Pancreas (tissue), 10 donors: ENCODE measurements around the gene TRERF1. TPM values are rescaled to one million over a fixed set of nuclear protein-coding genes. Genes with fewer than 3 reads are reported as not detected.

Source experiments
- ATAC-seq, 4 donors: fragments of 200-7000 bp; cut with Tn5 transposase; one replicate each; pipeline versions ENCODE4 v1.8.0 to v1.9.1; 2020; ENCODE audit warnings: mild to moderate bottlenecking in 4 of 4, moderate library complexity in 4 of 4
- DNase-seq, 6 donors: peaks; one replicate each; pipeline ENCODE4 v3.0.0-alpha.2; 2020
- FAIRE-seq: peaks from 2 replicates; lab custom pipeline; 2012; peaks lifted over from hg19 to GRCh38; lab: Jason Lieb, UNC
- H3K27ac ChIP-seq, 4 donors: fragments of 200-600 bp; sonication (generic); 1 replicate in 3 of 4; 2 replicates in 1 of 4; pipeline versions ENCODE4 v1.5.0 to v1.8.0; 2020
- H3K27me3 ChIP-seq, 4 donors: fragments of 200-600 bp; one replicate each; pipeline ENCODE4 v1.8.0; 2021
- H3K36me3 ChIP-seq, 3 donors: fragments of 200-600 bp; sonication (generic) in 1 of 3; one replicate each; pipeline versions ENCODE4 v1.5.0 to v1.8.0; 2020 to 2021
- H3K4me1 ChIP-seq, 3 donors: fragments of 200-600 bp; one replicate each; pipeline ENCODE4 v1.8.0; 2021
- H3K4me3 ChIP-seq, 4 donors: fragments of 200-600 bp; sonication (generic) in 2 of 4; one replicate each; pipeline versions ENCODE4 v1.5.0 to v1.8.0; 2020 to 2021
- H3K9me3 ChIP-seq, 4 donors: fragments of 200-600 bp; one replicate each; pipeline ENCODE4 v1.8.0; 2021
- CTCF ChIP-seq, 4 donors: fragments of 200-600 bp; sonication (generic) in 3 of 4; IDR thresholded peaks; one replicate each; pipeline versions ENCODE4 v1.5.0 to v1.8.0; 2021; ENCODE audit warnings: antibody characterized with exemption in 4 of 4
- WGBS, 2 donors: extraction: QIAGEN DNeasy Blood & Tissue Kit; methylation state at CpG; one replicate each; pipeline ENCODE4 v1.1.7; 2013; 5-methylcytosine and 5-hydroxymethylcytosine counted together
- intact Hi-C, 3 donors: fragments of 100-400 bp; cut with DNase I; formaldehyde crosslinking; loops; one replicate each; pipeline versions ENCODE4 v1.11.1 to v1.14.2; 2022
- polyA plus RNA-seq, 2 donors: library from polyadenylated mRNA; stranded (reverse); fragments of 200-250 nt; gene quantifications; one replicate each; pipeline ENCODE4 v1.2.3, GENCODE V29; 2013
- total RNA-seq, 6 donors: library from RNA; stranded (reverse); fragmentation: NEBNext Ultra II Directional in 4 of 6; extraction: Animal tissue kit (Norgen Biotek cat#: 25700) in 4 of 6; gene quantifications; one replicate each; pipeline versions ENCODE4 v1.2.1 to v1.2.4, GENCODE V29; 2021 to 2023
- donor health status: healthy with polysubstance abuse.
- donor health status: DM: no; HTN: no; CAD: no; lungs with moderate emphysema.
- donor health status: DM: no; HTN: no; CAD: no.
- donor health status: control.
- donor health status: control.
- donor health status: Bipolar disorder and iron deficiency.
- donor health status: DM: yes; HTN: yes; CAD: no.
- donor health status: DM: no; HTN: no; CAD: no.
- donor health status: DM: no; HTN: no; CAD: no.
- donor health status: DM: yes; HTN: yes; CAD: no.

Gene TRERF1
- total and polyA plus RNA-seq, 8 donors: 0.94 to 2.5 (median 1.5) TPM

- Histone ChIP-seq H3K27me3 (no peaks in the 10 kb centered on the region), H3K4me1 (no peaks in the 10 kb centered on the region), H3K9me3 (no peaks in the 10 kb centered on the region), H3K36me3 (no peaks in the 10 kb centered on the region), H3K4me3 (no peak overlapping the region), H3K27ac (no peak overlapping the region)
- FAIRE-seq (no peak), ATAC-seq (no peak), DNase-seq (no peak)
- WGBS, 2 donors: 83% methylated on average over 2 of the region's 2 CpGs
- intact Hi-C loops: no loop called here
- TF ChIP-seq CTCF (IDR thresholded peaks at IDR 0.05): no peak
Measured at GRCh38 chr6:42339991-42340401, 111.7 kb downstream of the TRERF1 start.

DNA sequence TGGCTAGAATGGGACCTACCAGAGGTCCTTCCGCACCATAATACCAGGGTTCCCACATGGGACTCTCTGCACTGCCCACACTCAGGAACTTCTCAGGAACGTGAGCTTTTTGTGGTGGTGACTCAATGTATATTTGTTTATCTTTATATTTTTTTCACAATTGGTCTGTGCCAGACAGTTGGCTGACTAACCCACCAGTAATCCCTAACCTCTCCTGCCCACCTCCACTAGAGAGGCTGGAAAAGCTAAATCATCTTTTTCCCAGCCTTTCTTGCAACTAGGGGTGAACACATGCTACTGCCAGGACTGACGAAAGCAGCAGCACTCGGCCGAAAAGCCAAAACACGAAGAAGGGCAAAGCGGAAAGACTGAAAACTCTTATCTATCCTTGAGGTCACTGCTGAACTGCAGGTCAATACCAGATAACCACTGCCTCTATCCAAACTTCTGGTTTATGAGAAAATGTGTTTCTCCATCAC, 112.9 kb downstream of the TRERF1 start:
- no peak overlapping the region for H3K4me3 ChIP-seq
- ATAC-seq (peak in 2 of 4 donors; percentile 14 to 25), FAIRE-seq (no peak), DNase-seq (no peak)
- H3K4me1 ChIP-seq: no peaks in the 10 kb centered on the region
- WGBS, 2 donors: 47 to 56% methylated on average over 7 of the region's 7 CpGs
- intact Hi-C loops: no loop called here
- no peaks in the 10 kb centered on the region for H3K9me3 ChIP-seq
- no peaks in the 10 kb centered on the region for H3K36me3 ChIP-seq
- no peak overlapping the region for H3K27ac ChIP-seq
- H3K27me3 ChIP-seq: no peaks in the 10 kb centered on the region
- TF ChIP-seq CTCF (IDR thresholded peaks at IDR 0.05): no peak

- H3K36me3 ChIP-seq: no peaks in the 10 kb centered on the region
- intact Hi-C loops: no loop called here
- FAIRE-seq (no peak), ATAC-seq (no peak), DNase-seq (no peak)
- H3K27me3 ChIP-seq: no peaks in the 10 kb centered on the region
- no peak for TF ChIP-seq CTCF (IDR thresholded peaks at IDR 0.05)
- no peak overlapping the region for H3K27ac ChIP-seq
- H3K4me3 ChIP-seq: no peak overlapping the region
- H3K9me3 ChIP-seq: no peaks in the 10 kb centered on the region
- H3K4me1 ChIP-seq: no peaks in the 10 kb centered on the region
- 87 to 88% methylated on average over 11 of the region's 11 CpGs for WGBS, 2 donors
Measured at GRCh38 chr6:42337985-42338743, 113.6 kb downstream of the TRERF1 start.

DNA sequence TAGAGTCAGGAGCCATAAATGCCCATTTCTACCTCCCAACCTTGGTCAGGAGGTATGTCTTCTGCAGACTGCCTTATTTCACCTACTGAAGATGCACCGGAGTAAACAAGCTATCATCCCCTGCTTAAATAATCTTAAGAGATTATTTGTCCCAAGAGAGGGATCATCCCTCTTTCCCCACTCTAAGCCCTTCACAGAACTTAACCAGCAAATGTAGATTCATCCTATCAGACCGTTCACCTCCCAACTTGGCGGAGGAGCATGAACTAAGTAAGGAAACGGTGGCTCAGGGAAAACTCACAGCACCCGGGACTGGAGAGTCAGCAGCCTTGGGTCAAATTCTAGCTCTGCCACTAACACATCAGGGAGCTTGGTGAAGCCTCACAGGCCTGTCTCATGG, 115.3 kb downstream of the TRERF1 start:
- Histone ChIP-seq H3K4me1 (no peaks in the 10 kb centered on the region), H3K9me3 (no peaks in the 10 kb centered on the region), H3K4me3 (no peak overlapping the region), H3K27me3 (no peaks in the 10 kb centered on the region), H3K36me3 (no peaks in the 10 kb centered on the region), H3K27ac (no peak overlapping the region)
- no peak for DNase-seq
- no peak for FAIRE-seq
- no peak for ATAC-seq
- 91 to 97% methylated on average over 5 of the region's 5 CpGs for WGBS, 2 donors
- TF ChIP-seq CTCF (IDR thresholded peaks at IDR 0.05): no peak
- intact Hi-C loops: no loop called here

DNA sequence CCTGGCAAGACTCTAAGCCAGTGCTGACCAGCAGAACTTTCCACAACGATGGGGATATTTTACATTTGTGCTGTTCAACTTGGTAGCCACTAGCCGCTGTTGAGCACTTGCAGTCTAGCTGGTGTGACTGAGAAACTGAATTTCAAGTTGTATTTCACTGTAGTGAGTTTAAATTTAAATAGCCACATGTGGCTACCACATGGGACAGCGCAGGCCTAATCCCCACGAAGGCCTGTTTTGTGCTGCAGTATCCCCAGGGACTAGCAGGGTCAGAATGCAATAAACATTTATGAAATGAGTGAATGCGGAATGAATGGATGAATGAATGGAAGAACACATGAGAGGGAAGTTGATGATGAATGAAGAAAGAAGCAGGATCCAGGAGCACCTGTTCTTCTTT, 115.8 kb downstream of the TRERF1 start:
- Histone ChIP-seq H3K36me3 (no peaks in the 10 kb centered on the region), H3K27ac (no peak overlapping the region), H3K9me3 (no peaks in the 10 kb centered on the region), H3K4me3 (no peak overlapping the region), H3K4me1 (no peaks in the 10 kb centered on the region), H3K27me3 (no peaks in the 10 kb centered on the region)
- no peak for TF ChIP-seq CTCF (IDR thresholded peaks at IDR 0.05)
- intact Hi-C loops: no loop called here
- ATAC-seq (no peak), FAIRE-seq (no peak), DNase-seq (no peak)
- WGBS, 2 donors: 91 to 94% methylated on average over 5 of the region's 5 CpGs
